NCI-H2227 (cell line): ENCODE measurements around the gene LDB2.

Source experiments
- DNase-seq: peaks from one replicate; lab custom pipeline; 2025; ENCODE audit not compliant: unreplicated experiment; lab: John Stamatoyannopoulos, UW

Gene LDB2

GRCh38 chr4:16608611-16609125 is 289.8 kb downstream of the LDB2 start:
- DNase-seq, result no peak

GRCh38 chr4:16608123-16608522 is 290.3 kb downstream of the LDB2 start:
- DNase-seq, result no peak

GRCh38 chr4:16607241-16608066 is 291.0 kb downstream of the LDB2 start:
- DNase-seq, result no peak

- DNase-seq, result no peak
Measured at GRCh38 chr4:16606691-16607090, 291.8 kb downstream of the LDB2 start.

GRCh38 chr4:16603178-16603577 is 295.3 kb downstream of the LDB2 start:
- DNase-seq, result no peak

GRCh38 chr4:16598597-16599206 is 299.7 kb downstream of the LDB2 start:
- DNase-seq, result no peak

- no peak for DNase-seq
Measured at GRCh38 chr4:16597845-16598596, 300.4 kb downstream of the LDB2 start.

- DNase-seq, result no peak
Measured at GRCh38 chr4:16597443-16597842, 301.0 kb downstream of the LDB2 start.

GRCh38 chr4:16596267-16596666 is 302.2 kb downstream of the LDB2 start:
- DNase-seq, result no peak

- no peak for DNase-seq
Measured at GRCh38 chr4:16594128-16594527, 304.3 kb downstream of the LDB2 start.

GRCh38 chr4:16593386-16593785 is 305.1 kb downstream of the LDB2 start:
- no peak for DNase-seq

GRCh38 chr4:16591272-16591826 is 307.1 kb downstream of the LDB2 start:
- DNase-seq, result no peak

- DNase-seq, result no peak
Measured at GRCh38 chr4:16590797-16591196, 307.6 kb downstream of the LDB2 start.

GRCh38 chr4:16588651-16589050 is 309.8 kb downstream of the LDB2 start:
- DNase-seq, result no peak

GRCh38 chr4:16588149-16588548 is 310.3 kb downstream of the LDB2 start:
- DNase-seq, result no peak

GRCh38 chr4:16585053-16585452 is 313.4 kb downstream of the LDB2 start:
- DNase-seq, result no peak

- no peak for DNase-seq
Measured at GRCh38 chr4:16583764-16584163, 314.7 kb downstream of the LDB2 start.

- DNase-seq, result no peak
Measured at GRCh38 chr4:16582526-16582925, 315.9 kb downstream of the LDB2 start.

- DNase-seq, result no peak
Measured at GRCh38 chr4:16582036-16582435, 316.4 kb downstream of the LDB2 start.

- no peak for DNase-seq
Measured at GRCh38 chr4:16581117-16581516, 317.3 kb downstream of the LDB2 start.

GRCh38 chr4:16580514-16580913 is 317.9 kb downstream of the LDB2 start:
- DNase-seq, result no peak
